H9 (cell line): ENCODE measurements around the gene POLR2H. TPM values are rescaled to one million over a fixed set of nuclear protein-coding genes. Genes with fewer than 3 reads are reported as not detected.

ENCODE experiments used
- DNase-seq: peaks from one replicate; pipeline ENCODE4 v3.0.0-alpha.2; 2017
- H2AFZ ChIP-seq: one replicate; pipeline ENCODE4 v1.6.1; 2013; ENCODE audit warnings: mild to moderate bottlenecking, low read length, control low read depth, moderate library complexity
- H2AK5ac ChIP-seq: 2 replicates; pipeline ENCODE4 v1.6.1; 2013; ENCODE audit warnings: low read length, control low read depth, mixed read lengths; ENCODE audit not compliant: insufficient read length
- H2BK120ac ChIP-seq: one replicate; pipeline ENCODE4 v1.6.1; 2013; ENCODE audit warnings: low read depth, mild to moderate bottlenecking, low read length, control low read depth, inconsistent platforms; ENCODE audit not compliant: poor library complexity, severe bottlenecking
- H2BK12ac ChIP-seq: 2 replicates; pipeline ENCODE4 v1.6.1; 2013; ENCODE audit warnings: low read length, control low read depth, mixed read lengths, low read depth; ENCODE audit not compliant: insufficient read length
- H2BK15ac ChIP-seq: 2 replicates; pipeline ENCODE4 v1.6.1; 2013; ENCODE audit warnings: low read depth, low read length, control low read depth
- H2BK20ac ChIP-seq: one replicate; pipeline ENCODE4 v1.6.1; 2013; ENCODE audit warnings: low read depth, mild to moderate bottlenecking, low read length, control low read depth, inconsistent platforms; ENCODE audit not compliant: poor library complexity, severe bottlenecking
- H2BK5ac ChIP-seq: 2 replicates; pipeline ENCODE4 v1.6.1; 2013; ENCODE audit warnings: low read length, control low read depth, mixed read lengths; ENCODE audit not compliant: insufficient read length
- H3K14ac ChIP-seq: 2 replicates; pipeline ENCODE4 v1.6.1; 2013; ENCODE audit warnings: low read length, control low read depth; ENCODE audit not compliant: insufficient read depth
- H3K18ac ChIP-seq: 2 replicates; pipeline ENCODE4 v1.6.1; 2013; ENCODE audit warnings: low read depth, mild to moderate bottlenecking, mixed read lengths, low read length, control low read depth; ENCODE audit not compliant: insufficient read length
- H3K23ac ChIP-seq: 2 replicates; pipeline ENCODE4 v1.6.1; 2013; ENCODE audit warnings: low read length, control low read depth, mixed read lengths, low read depth; ENCODE audit not compliant: insufficient read length
- H3K23me2 ChIP-seq: 2 replicates; pipeline ENCODE4 v1.6.1; 2013; ENCODE audit warnings: low read depth, mild to moderate bottlenecking, mixed read lengths, low read length, control low read depth; ENCODE audit not compliant: insufficient read length, poor library complexity, severe bottlenecking
- H3K27ac ChIP-seq: 2 replicates; pipeline ENCODE4 v1.5.1; 2013; ENCODE audit warnings: low read length, control low read depth, mixed read lengths, low read depth; ENCODE audit not compliant: insufficient read length
- H3K27me3 ChIP-seq: 2 replicates; pipeline ENCODE4 v1.6.1; 2013; ENCODE audit warnings: low read length, control low read depth, inconsistent platforms; ENCODE audit not compliant: insufficient read depth
- H3K4ac ChIP-seq: 2 replicates; pipeline ENCODE4 v1.6.1; 2013; ENCODE audit warnings: low read depth, mild to moderate bottlenecking, control low read depth, inconsistent platforms, low read length, moderate library complexity
- H3K4me1 ChIP-seq: 2 replicates; pipeline ENCODE4 v1.6.1; 2013; ENCODE audit warnings: low read length, control low read depth, inconsistent platforms; ENCODE audit not compliant: insufficient read depth
- H3K4me2 ChIP-seq: 2 replicates; pipeline ENCODE4 v1.6.1; 2013; ENCODE audit warnings: low read length, control low read depth, mixed read lengths; ENCODE audit not compliant: insufficient read length, insufficient read depth
- H3K56ac ChIP-seq: 2 replicates; pipeline ENCODE4 v1.6.1; 2013; ENCODE audit warnings: low read depth, mild to moderate bottlenecking, mixed read lengths, low read length, control low read depth; ENCODE audit not compliant: insufficient read length
- H3K79me1 ChIP-seq: 2 replicates; pipeline ENCODE4 v1.6.1; 2013; ENCODE audit warnings: low read depth, mild to moderate bottlenecking, moderate library complexity, low read length, control low read depth, inconsistent platforms; ENCODE audit not compliant: insufficient read depth, poor library complexity, severe bottlenecking
- H3K79me2 ChIP-seq: 2 replicates; pipeline ENCODE4 v1.6.1; 2013; ENCODE audit warnings: low read length, control low read depth, inconsistent platforms; ENCODE audit not compliant: insufficient read depth
- H3K9ac ChIP-seq: 2 replicates; pipeline ENCODE4 v1.6.1; 2013; ENCODE audit warnings: low read length, control low read depth, mixed read lengths; ENCODE audit not compliant: insufficient read length; ENCODE audit errors: extremely low read depth
- H3K9me3 ChIP-seq: one replicate; pipeline ENCODE4 v1.6.1; 2013; ENCODE audit warnings: low read depth, low read length, inconsistent platforms; ENCODE audit not compliant: control insufficient read depth
- H3T11ph ChIP-seq: one replicate; pipeline ENCODE4 v1.6.1; 2013; ENCODE audit warnings: mild to moderate bottlenecking, low read length, control low read depth, inconsistent platforms
- H4K20me1 ChIP-seq: one replicate; pipeline ENCODE4 v1.6.1; 2013; ENCODE audit not compliant: control insufficient read depth, insufficient read length, insufficient read depth
- H4K5ac ChIP-seq: 2 replicates; pipeline ENCODE4 v1.6.1; 2013; ENCODE audit warnings: low read depth, mild to moderate bottlenecking, mixed read lengths, low read length, control low read depth; ENCODE audit not compliant: insufficient read length
- H4K8ac ChIP-seq: replicated peaks from 2 replicates; pipeline ENCODE4 v1.6.1; 2013; ENCODE audit warnings: low read length, control low read depth, mixed read lengths, low read depth; ENCODE audit not compliant: insufficient read length
- H4K91ac ChIP-seq: 2 replicates; pipeline ENCODE4 v1.6.1; 2013; ENCODE audit warnings: low read depth, mild to moderate bottlenecking, moderate library complexity, mixed read lengths, low read length, control low read depth; ENCODE audit not compliant: insufficient read length
- H3K27ac Mint-ChIP-seq, 3 experiments: 2 replicates in 2 of 3; 3 replicates in 1 of 3; pipeline ENCODE4 v1.8.0; 2020 to 2021; ENCODE audit warnings: mixed read lengths in 3 of 3, mild to moderate bottlenecking in 1 of 3, moderate library complexity in 1 of 3
- H3K27me3 Mint-ChIP-seq: 2 replicates; pipeline ENCODE4 v1.8.0; 2021; ENCODE audit warnings: low read depth, mild to moderate bottlenecking, moderate library complexity, mixed read lengths
- H3K36me3 Mint-ChIP-seq, 3 experiments: 2 replicates in 2 of 3; 3 replicates in 1 of 3; pipeline ENCODE4 v1.8.0; 2020 to 2021; ENCODE audit warnings: low read depth in 3 of 3, mixed read lengths in 3 of 3; ENCODE audit not compliant: insufficient read depth in 1 of 3
- H3K4me1 Mint-ChIP-seq, 2 experiments: 2 replicates each; pipeline ENCODE4 v1.8.0; 2020; ENCODE audit warnings: mixed read lengths in 2 of 2
- H3K4me3 Mint-ChIP-seq, 2 experiments: 2 replicates in 1 of 2; 3 replicates in 1 of 2; pipeline ENCODE4 v1.8.0; 2020 to 2021; ENCODE audit warnings: mild to moderate bottlenecking in 2 of 2, mixed read lengths in 2 of 2, moderate library complexity in 1 of 2
- H3K9me3 Mint-ChIP-seq, 2 experiments: 2 replicates in 1 of 2; 3 replicates in 1 of 2; pipeline ENCODE4 v1.8.0; 2020; ENCODE audit warnings: mild to moderate bottlenecking in 2 of 2, mixed read lengths in 2 of 2, moderate library complexity in 1 of 2
- CTCF ChIP-seq: fragments of 200-600 bp; sonication (generic); conservative IDR thresholded peaks from 3 replicates; pipeline ENCODE4 v1.8.0; 2021; ENCODE audit warnings: antibody characterized with exemption, mild to moderate bottlenecking
- WGBS: extraction: QIAGEN DNeasy Blood & Tissue Kit; methylation state at CpG from one replicate; pipeline ENCODE4 v1.1.7; 2013; ENCODE audit warnings: missing lambda C conversion rate, low lambda C conversion rate, mixed read lengths; ENCODE audit not compliant: insufficient read length; ENCODE audit errors: extremely low coverage; 5-methylcytosine and 5-hydroxymethylcytosine counted together
- total RNA-seq: library from RNA; stranded (reverse); gene quantifications from 2 replicates; pipeline ENCODE4 v1.2.1, GENCODE V29; 2021

Gene POLR2H
- total RNA-seq, 1 experiment from 2014 or later, result 115 TPM

GRCh38 chr3:184405075-184406030, 43.8 kb downstream of the POLR2H start:
- peaks cover 12% of the 10 kb centered on the region for H3K27me3 Mint-ChIP-seq
- H3K23me2 ChIP-seq, result no peaks in the 10 kb centered on the region
- no peak for DNase-seq
- no peak overlapping the region for H2BK12ac ChIP-seq
- H3K79me1 ChIP-seq, result no peaks in the 10 kb centered on the region
- TF ChIP-seq CTCF, result no peak
- H3K18ac ChIP-seq, result no peak overlapping the region
- H2BK15ac ChIP-seq, result no peak overlapping the region
- H3K27me3 ChIP-seq, result no peaks in the 10 kb centered on the region
- H4K91ac ChIP-seq, result no peak overlapping the region
- no peak overlapping the region for H4K5ac ChIP-seq
- no peak overlapping the region; the same call in 1 of the 2 replicates for H3K14ac ChIP-seq
- H3T11ph ChIP-seq, result no peak overlapping the region
- WGBS, result no CpG with 5 or more reads among the region's 20 CpGs
- H2BK5ac ChIP-seq, result no peak overlapping the region
- no peaks in the 10 kb centered on the region for H3K36me3 Mint-ChIP-seq
- H3K9me3 Mint-ChIP-seq, result no peaks in the 10 kb centered on the region
- no peak overlapping the region for H2AFZ ChIP-seq
- H2AK5ac ChIP-seq, result no peak overlapping the region
- no peaks in the 10 kb centered on the region for H3K4me1 ChIP-seq
- H3K79me2 ChIP-seq, result no peaks in the 10 kb centered on the region
- H3K9me3 ChIP-seq, result no peaks in the 10 kb centered on the region
- H3K27ac Mint-ChIP-seq, result no peak overlapping the region
- no peak overlapping the region for H3K27ac ChIP-seq
- peaks cover 3 to 5% of the 10 kb centered on the region in 2 experiments; a peak in 3 of 4 replicates for H3K4me1 Mint-ChIP-seq
- no peak overlapping the region for H3K9ac ChIP-seq
- H3K56ac ChIP-seq, result no peak overlapping the region
- H2BK120ac ChIP-seq, result no peak overlapping the region
- no peak overlapping the region for H3K4ac ChIP-seq
- no peak overlapping the region for H3K4me2 ChIP-seq
- no peak overlapping the region for H3K23ac ChIP-seq
- no peak overlapping the region for H3K4me3 Mint-ChIP-seq
- H4K8ac ChIP-seq, result no peak overlapping the region
- H2BK20ac ChIP-seq, result no peak overlapping the region
- no peaks in the 10 kb centered on the region for H4K20me1 ChIP-seq
